Immature natural killer cell (primary cell): ENCODE results near the gene PRPH. TPM values are rescaled to one million over a fixed set of nuclear protein-coding genes. Genes with fewer than 3 reads are reported as not detected.
"Not testable (repeated sequence)": the region's sequence is repeated elsewhere in the genome, so short reads cannot be mapped to it uniquely, and the experiment has no call there.

Source experiments
- DNase-seq, 3 donors: peaks; one replicate each; pipeline ENCODE4 v3.0.0; 2022; ENCODE audit warnings: mixed read lengths in 1 of 3
- H3K27ac Mint-ChIP-seq, 6 donors: one replicate each; pipeline ENCODE4 v1.8.0; 2020; ENCODE audit warnings: mixed read lengths in 6 of 6, mild to moderate bottlenecking in 5 of 6, inconsistent platforms in 4 of 6, moderate library complexity in 3 of 6
- H3K27me3 Mint-ChIP-seq, 3 donors: one replicate each; pipeline ENCODE4 v1.8.0; 2020 to 2021; ENCODE audit warnings: low read depth in 3 of 3, mild to moderate bottlenecking in 3 of 3, mixed read lengths in 3 of 3, moderate library complexity in 3 of 3, inconsistent platforms in 1 of 3
- H3K36me3 Mint-ChIP-seq, 3 donors: one replicate each; pipeline ENCODE4 v1.8.0; 2020; ENCODE audit warnings: mixed read lengths in 3 of 3, inconsistent platforms in 2 of 3, mild to moderate bottlenecking in 2 of 3
- H3K4me1 Mint-ChIP-seq, 2 donors: one replicate each; pipeline ENCODE4 v1.8.0; 2020; ENCODE audit warnings: inconsistent platforms in 2 of 2, mild to moderate bottlenecking in 2 of 2, mixed read lengths in 2 of 2, moderate library complexity in 1 of 2
- H3K4me3 Mint-ChIP-seq, 5 donors: one replicate each; pipeline ENCODE4 v1.8.0; 2020; ENCODE audit warnings: mild to moderate bottlenecking in 5 of 5, mixed read lengths in 5 of 5, inconsistent platforms in 3 of 5, moderate library complexity in 3 of 5
- H3K9me3 Mint-ChIP-seq, 6 donors: one replicate each; pipeline ENCODE4 v1.8.0; 2020; ENCODE audit warnings: mild to moderate bottlenecking in 6 of 6, mixed read lengths in 6 of 6, inconsistent platforms in 4 of 6, moderate library complexity in 3 of 6
- polyA plus RNA-seq, 3 donors: library from polyadenylated mRNA; unstranded; fragments of 300-500 nt; fragmentation: Illumina TruSeq; gene quantifications; one replicate each; pipeline ENCODE4 v1.2.3, GENCODE V29; 2021

PRPH gene
- polyA plus RNA-seq, 3 donors from 2014 or later: not detected

GRCh38 chr12:49298160-49298559 lies 3.2 kb downstream of the PRPH start:
- H3K27ac Mint-ChIP-seq: no peak overlapping the region

GRCh38 chr12:49301760-49302159 lies 6.8 kb downstream of the PRPH start:
- Mint-ChIP-seq H3K36me3 (peaks cover 0 to 3% (median 0%) of the 10 kb centered on the region in 3 donors), H3K27ac (no peak overlapping the region), H3K4me1 (peaks cover 0 to 3% of the 10 kb centered on the region in 2 donors), H3K4me3 (no peak overlapping the region), H3K27me3 (peaks cover 14 to 30% (median 15%) of the 10 kb centered on the region in 3 donors), H3K9me3 (peaks cover 0 to 1% (median 0%) of the 10 kb centered on the region in 6 donors)
- no peak for DNase-seq

More at GRCh38 chr12:49298160-49298559, 3.2 kb downstream of the PRPH start:
- H3K36me3 Mint-ChIP-seq: no peaks in the 10 kb centered on the region
- H3K4me1 Mint-ChIP-seq: peaks cover 0 to 7% of the 10 kb centered on the region in 2 donors
- H3K4me3 Mint-ChIP-seq: peak overlapping the region in 2 of 5 donors; percentile 13 to 48
- DNase-seq: no peak
- peaks cover 0 to 1% (median 0%) of the 10 kb centered on the region in 6 donors for H3K9me3 Mint-ChIP-seq
- peaks cover 11 to 23% (median 21%) of the 10 kb centered on the region in 3 donors for H3K27me3 Mint-ChIP-seq

- Mint-ChIP-seq H3K27ac (no peak overlapping the region), H3K27me3 (peaks cover 3 to 33% (median 9%) of the 10 kb centered on the region in 3 donors), H3K4me1 (no peaks in the 10 kb centered on the region), H3K4me3 (no peak overlapping the region), H3K9me3 (no peaks in the 10 kb centered on the region), H3K36me3 (peaks cover 0 to 3% (median 0%) of the 10 kb centered on the region in 3 donors)
- DNase-seq: no peak
Observed at GRCh38 chr12:49304161-49304560, 9.2 kb downstream of the PRPH start.

DNA sequence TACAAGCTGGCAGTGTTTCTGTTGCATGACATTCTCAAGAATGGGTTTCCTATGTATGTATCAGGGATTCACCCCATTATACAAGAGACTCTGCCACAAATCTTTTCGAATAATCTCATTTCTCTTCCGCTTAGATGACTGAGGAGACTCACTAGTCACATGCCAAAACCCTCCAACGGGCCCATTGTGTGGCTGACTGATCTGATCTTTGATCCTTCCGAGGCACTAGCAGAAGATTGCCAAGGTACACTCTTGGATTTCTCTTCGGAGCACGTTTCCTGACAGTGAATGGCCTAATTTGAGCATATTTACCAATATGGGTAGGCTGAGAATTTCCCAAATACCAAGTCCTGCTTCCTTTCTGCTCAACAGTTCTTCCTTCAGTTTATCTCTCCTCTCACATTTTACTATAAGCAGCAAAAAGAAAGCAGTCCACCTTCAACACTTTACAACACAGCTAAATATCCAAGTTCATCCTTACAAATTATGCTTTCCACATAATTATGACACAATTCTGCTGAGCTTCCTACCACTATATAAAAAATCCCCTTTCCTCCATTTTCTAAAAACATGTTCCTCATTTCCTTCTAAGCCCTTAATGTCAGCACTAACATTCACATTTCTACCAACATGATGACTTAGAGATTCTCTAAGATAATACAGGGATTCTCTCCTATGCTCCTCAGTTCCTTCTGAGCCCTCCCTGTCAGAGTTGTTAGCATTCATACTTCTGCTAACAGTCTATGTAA lies 11.0 kb downstream of the PRPH start:
- Mint-ChIP-seq H3K4me1 (no peaks in the 10 kb centered on the region), H3K27me3 (peaks cover 3 to 35% (median 9%) of the 10 kb centered on the region in 3 donors), H3K9me3 (no peaks in the 10 kb centered on the region), H3K27ac (no peak overlapping the region), H3K36me3 (peaks cover 0 to 3% (median 0%) of the 10 kb centered on the region in 3 donors), H3K4me3 (no peak overlapping the region)
- no peak for DNase-seq

- Mint-ChIP-seq H3K4me1 (no peaks in the 10 kb centered on the region), H3K4me3 (no peak overlapping the region), H3K27ac (no peak overlapping the region), H3K9me3 (no peaks in the 10 kb centered on the region), H3K36me3 (peaks cover 0 to 3% (median 0%) of the 10 kb centered on the region in 3 donors), H3K27me3 (peaks cover 2 to 26% (median 8%) of the 10 kb centered on the region in 3 donors)
- DNase-seq: no peak
Observed at GRCh38 chr12:49309386-49309785, 14.4 kb downstream of the PRPH start.

- not testable (repeated sequence) for H3K4me3 Mint-ChIP-seq, DNase-seq, H3K27ac Mint-ChIP-seq, H3K9me3 Mint-ChIP-seq, H3K4me1 Mint-ChIP-seq, H3K36me3 Mint-ChIP-seq
- H3K27me3 Mint-ChIP-seq: peaks cover 0 to 23% (median 8%) of the 10 kb centered on the region in 3 donors
Observed at GRCh38 chr12:49310451-49311000, 15.6 kb downstream of the PRPH start.

- Mint-ChIP-seq H3K9me3 (no peaks in the 10 kb centered on the region), H3K27me3 (peaks cover 0 to 5% (median 5%) of the 10 kb centered on the region in 3 donors), H3K4me1 (no peaks in the 10 kb centered on the region), H3K4me3 (no peak overlapping the region), H3K36me3 (no peaks in the 10 kb centered on the region), H3K27ac (no peak overlapping the region)
- no peak for DNase-seq
Observed at GRCh38 chr12:49314811-49315210, 19.9 kb downstream of the PRPH start.

- H3K4me1 Mint-ChIP-seq, H3K9me3 Mint-ChIP-seq, H3K27me3 Mint-ChIP-seq, H3K4me3 Mint-ChIP-seq, H3K27ac Mint-ChIP-seq, H3K36me3 Mint-ChIP-seq, DNase-seq: not testable (repeated sequence)
Observed at GRCh38 chr12:49317118-49317517, 22.2 kb downstream of the PRPH start.

DNA sequence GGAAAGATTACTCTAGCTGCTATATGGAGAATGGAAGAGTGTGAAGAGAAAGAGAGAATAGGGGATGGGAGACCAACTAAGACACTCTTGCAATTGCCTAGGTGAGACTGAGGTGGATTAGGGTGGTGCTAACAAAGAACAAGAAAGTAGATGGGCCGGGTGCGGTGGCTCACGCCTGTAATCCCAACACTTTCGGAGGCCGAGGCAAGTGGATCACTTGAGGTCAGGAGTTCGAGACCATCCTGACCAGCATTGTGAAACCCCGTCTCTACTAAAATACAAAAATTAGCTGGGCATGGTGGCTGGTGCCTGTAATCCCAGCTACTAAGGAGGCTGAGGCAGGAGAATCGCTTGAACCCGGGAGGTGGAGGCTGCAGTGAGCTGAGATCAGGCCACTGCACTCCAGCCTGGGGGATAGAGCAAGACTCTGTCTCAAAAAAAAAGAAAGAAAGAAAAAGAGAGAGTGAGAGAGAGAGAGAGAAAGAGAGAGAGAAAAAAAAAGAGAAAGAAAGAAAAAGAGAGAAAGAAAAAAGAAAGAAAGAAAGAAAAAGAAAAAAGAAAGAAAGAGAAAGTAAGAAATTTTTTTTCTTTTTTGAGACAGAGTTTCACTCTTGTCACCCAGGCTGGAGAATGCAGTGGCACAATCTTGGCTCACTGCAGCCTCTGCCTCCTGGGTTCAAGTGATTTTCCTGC lies 25.6 kb downstream of the PRPH start:
- H3K36me3 Mint-ChIP-seq, H3K27ac Mint-ChIP-seq, DNase-seq, H3K9me3 Mint-ChIP-seq, H3K27me3 Mint-ChIP-seq: not testable (repeated sequence)
- H3K4me3 Mint-ChIP-seq: peak overlapping the region; percentile 35 to 55 (median 47)
- peaks cover 17 to 20% of the 10 kb centered on the region in 2 donors for H3K4me1 Mint-ChIP-seq

DNA sequence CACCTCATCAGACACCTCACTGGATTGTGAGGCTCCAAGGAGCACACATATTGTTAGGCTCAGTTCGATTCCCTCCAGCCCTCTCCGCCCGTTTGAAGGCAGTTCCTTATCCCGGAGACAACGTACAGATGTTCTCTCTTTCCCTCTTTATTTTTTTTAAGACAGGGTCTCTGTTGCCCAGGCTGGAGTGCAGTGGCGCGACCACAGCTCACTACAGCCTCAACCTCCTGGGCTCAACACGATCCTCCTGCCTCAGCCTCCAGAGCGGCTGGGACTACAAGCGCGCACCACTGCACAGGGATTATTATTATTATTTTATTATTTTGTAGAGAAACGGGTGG lies 27.4 kb downstream of the PRPH start:
- H3K4me3 Mint-ChIP-seq: peak overlapping the region; percentile 86 to 97 (median 91)

GRCh38 chr12:49322708-49323523 lies 28.0 kb downstream of the PRPH start, which contains the start of gene TROAP:
TROAP (plus strand) TSS chr12:49323255; CDS start chr12:49323609, 354 bp downstream.
- H3K27ac Mint-ChIP-seq: peak within 1 kb of the TSS; percentile 54 to 85 (median 72)
- H3K9me3 Mint-ChIP-seq: no peaks in the 10 kb centered on the region
- peaks cover 0 to 7% (median 2%) of the 10 kb centered on the region in 3 donors for H3K27me3 Mint-ChIP-seq
- peaks cover 17 to 20% of the 10 kb centered on the region in 2 donors for H3K4me1 Mint-ChIP-seq
- peak; percentile 97 to 98 (median 97) for DNase-seq
- H3K4me3 Mint-ChIP-seq: peak within 1 kb of the TSS; percentile 86 to 97 (median 91)
- H3K36me3 Mint-ChIP-seq: no peaks in the 10 kb centered on the region

More for the DNA sequence above, 27.4 kb downstream of the PRPH start:
- Mint-ChIP-seq H3K4me1 (peaks cover 17 to 20% of the 10 kb centered on the region in 2 donors), H3K9me3 (no peaks in the 10 kb centered on the region), H3K27ac (peak overlapping the region in 5 of 6 donors; percentile 64 to 85 (median 76)), H3K27me3 (peaks cover 0 to 7% (median 2%) of the 10 kb centered on the region in 3 donors), H3K36me3 (no peaks in the 10 kb centered on the region)
- no peak for DNase-seq

- no peak for DNase-seq
- peaks cover 0 to 7% (median 2%) of the 10 kb centered on the region in 3 donors for H3K27me3 Mint-ChIP-seq
- H3K9me3 Mint-ChIP-seq: no peaks in the 10 kb centered on the region
- peak overlapping the region in 2 of 6 donors; percentile 23 to 68 for H3K27ac Mint-ChIP-seq
- H3K4me3 Mint-ChIP-seq: peak overlapping the region; percentile 86 to 97 (median 91)
- no peaks in the 10 kb centered on the region for H3K36me3 Mint-ChIP-seq
- peaks cover 17 to 20% of the 10 kb centered on the region in 2 donors for H3K4me1 Mint-ChIP-seq
Observed at GRCh38 chr12:49323524-49324097, 28.7 kb downstream of the PRPH start.

DNA sequence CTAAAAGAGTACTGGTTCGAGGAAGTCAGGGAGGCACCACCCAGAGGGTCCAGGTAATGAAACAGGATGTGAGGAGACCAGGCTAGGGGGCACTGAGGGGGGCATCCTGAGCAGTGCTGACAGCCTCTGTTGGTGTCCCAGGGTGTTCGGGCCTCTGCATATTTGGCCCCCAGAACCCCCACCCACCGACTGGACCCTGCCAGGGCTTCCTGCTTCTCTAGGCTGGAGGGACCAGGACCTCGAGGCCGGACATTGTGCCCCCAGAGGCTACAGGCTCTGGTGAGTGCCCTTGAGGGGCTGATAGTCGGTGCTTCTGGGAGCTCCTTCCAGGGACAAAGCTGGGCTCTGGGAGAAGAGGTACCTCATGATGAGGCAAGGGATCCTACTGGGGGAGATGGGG lies 30.7 kb downstream of the PRPH start:
- H3K4me1 Mint-ChIP-seq: peaks cover 17 to 20% of the 10 kb centered on the region in 2 donors
- H3K4me3 Mint-ChIP-seq: no peak overlapping the region
- no peak for DNase-seq
- no peaks in the 10 kb centered on the region for H3K36me3 Mint-ChIP-seq
- H3K27me3 Mint-ChIP-seq: peaks cover 0 to 7% (median 2%) of the 10 kb centered on the region in 3 donors
- no peak overlapping the region for H3K27ac Mint-ChIP-seq
- no peaks in the 10 kb centered on the region for H3K9me3 Mint-ChIP-seq
